Stimulated activated naive CD8-positive, alpha-beta T cell treated with anti-CD3 and anti-CD28 coated beads, Interleukin-15, Interleukin-2, amounts not matched to agents 100 ng/mL and 50 ng/mL, for 24 hours (primary cell): ENCODE data around the gene SGSM1.

Source experiments
- H3K27ac Mint-ChIP-seq: one replicate; pipeline ENCODE4 v1.8.0; 2021; ENCODE audit warnings: mild to moderate bottlenecking, mixed read lengths
- H3K27me3 Mint-ChIP-seq: one replicate; pipeline ENCODE4 v1.8.0; 2021; ENCODE audit warnings: mixed read lengths
- H3K36me3 Mint-ChIP-seq: one replicate; pipeline ENCODE4 v1.8.0; 2021; ENCODE audit warnings: low read depth, mixed read lengths
- H3K4me1 Mint-ChIP-seq: one replicate; pipeline ENCODE4 v1.8.0; 2021; ENCODE audit warnings: low read depth, mixed read lengths
- H3K4me3 Mint-ChIP-seq: one replicate; pipeline ENCODE4 v1.8.0; 2021; ENCODE audit warnings: mild to moderate bottlenecking, mixed read lengths
- H3K9me3 Mint-ChIP-seq: one replicate; pipeline ENCODE4 v1.8.0; 2021; ENCODE audit warnings: mixed read lengths

SGSM1 gene

DNA sequence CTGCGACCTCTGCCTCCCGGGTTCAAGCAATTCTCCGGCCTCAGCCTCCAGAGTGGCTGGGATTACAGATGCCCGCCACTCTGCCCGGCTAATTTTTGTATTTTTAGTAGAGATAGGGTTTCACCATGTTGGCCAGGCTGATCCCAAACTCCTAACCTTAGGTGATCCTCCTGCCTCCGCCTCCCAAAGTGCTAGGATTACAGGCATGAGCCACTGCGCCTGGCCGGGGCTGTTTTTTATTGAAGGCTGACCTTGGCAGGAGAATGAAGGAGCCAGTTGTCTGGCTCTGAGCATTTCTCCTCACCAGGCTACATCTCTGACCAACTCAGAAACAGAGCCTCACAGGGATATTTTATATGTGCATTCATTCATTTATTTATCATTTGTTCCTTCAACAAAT, 148.8 kb downstream of the SGSM1 start:
- H3K36me3 Mint-ChIP-seq = no peaks in the 10 kb centered on the region
- peaks cover 47% of the 10 kb centered on the region for H3K27me3 Mint-ChIP-seq
- no peaks in the 10 kb centered on the region for H3K9me3 Mint-ChIP-seq
- no peak overlapping the region for H3K4me3 Mint-ChIP-seq
- no peak overlapping the region for H3K27ac Mint-ChIP-seq
- H3K4me1 Mint-ChIP-seq = peaks cover 14% of the 10 kb centered on the region

DNA sequence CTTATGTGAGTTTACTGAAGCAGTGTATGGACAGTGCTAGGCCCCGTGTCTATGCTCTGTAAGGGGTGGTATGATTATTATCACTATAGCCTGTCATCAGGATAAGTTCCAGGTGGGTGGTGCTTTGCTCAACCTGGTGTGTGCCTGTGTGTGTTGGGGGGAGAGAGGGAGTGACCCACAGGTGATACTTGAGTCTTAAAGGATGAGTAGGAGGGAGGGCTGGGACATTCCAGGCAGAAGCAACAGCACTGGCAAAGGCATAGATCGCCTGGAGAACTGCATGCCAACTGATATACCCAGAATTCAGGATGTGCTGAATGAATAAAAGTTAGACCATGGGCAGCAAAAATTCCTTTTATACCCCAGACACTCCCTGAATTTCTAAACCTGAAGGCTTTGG, 151.0 kb downstream of the SGSM1 start:
- H3K4me1 Mint-ChIP-seq = peaks cover 10% of the 10 kb centered on the region
- no peak overlapping the region for H3K4me3 Mint-ChIP-seq
- no peaks in the 10 kb centered on the region for H3K36me3 Mint-ChIP-seq
- H3K27ac Mint-ChIP-seq = no peak overlapping the region
- H3K27me3 Mint-ChIP-seq = peaks cover 28% of the 10 kb centered on the region
- H3K9me3 Mint-ChIP-seq = no peaks in the 10 kb centered on the region

DNA sequence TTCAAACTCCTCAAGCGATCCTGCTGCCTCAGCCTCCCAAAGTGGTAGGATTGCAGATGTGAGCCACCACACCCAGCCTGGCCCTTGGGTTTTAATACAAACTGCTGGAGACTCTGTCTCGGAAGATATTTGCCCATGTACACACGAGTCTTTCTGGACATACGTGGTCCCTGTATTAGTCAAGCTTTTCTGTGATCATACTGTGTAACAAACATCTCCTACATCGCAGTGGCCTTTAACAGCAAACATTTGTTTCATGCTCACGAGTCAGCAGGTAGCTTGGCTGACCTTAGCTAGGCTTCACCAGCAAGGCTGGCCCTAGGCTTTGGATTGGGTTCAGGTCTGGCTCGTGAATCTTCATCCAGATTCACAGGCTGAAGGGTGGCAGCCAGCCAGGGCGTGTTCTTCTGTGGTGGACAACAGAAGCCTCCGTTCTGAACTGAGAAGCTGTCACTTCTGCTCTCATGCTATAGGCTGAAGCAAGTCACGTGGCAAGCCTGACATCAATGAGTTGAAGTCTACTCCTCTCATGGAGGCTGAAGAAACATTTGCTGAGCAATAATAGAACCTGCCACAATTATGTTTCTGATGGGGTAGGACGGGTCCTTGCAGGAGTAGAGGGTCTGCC, 155.3 kb downstream of the SGSM1 start:
- Mint-ChIP-seq H3K27me3 (peaks cover 4% of the 10 kb centered on the region), H3K4me3 (no peak overlapping the region), H3K27ac (no peak overlapping the region), H3K4me1 (no peaks in the 10 kb centered on the region), H3K36me3 (no peaks in the 10 kb centered on the region), H3K9me3 (no peaks in the 10 kb centered on the region)

DNA sequence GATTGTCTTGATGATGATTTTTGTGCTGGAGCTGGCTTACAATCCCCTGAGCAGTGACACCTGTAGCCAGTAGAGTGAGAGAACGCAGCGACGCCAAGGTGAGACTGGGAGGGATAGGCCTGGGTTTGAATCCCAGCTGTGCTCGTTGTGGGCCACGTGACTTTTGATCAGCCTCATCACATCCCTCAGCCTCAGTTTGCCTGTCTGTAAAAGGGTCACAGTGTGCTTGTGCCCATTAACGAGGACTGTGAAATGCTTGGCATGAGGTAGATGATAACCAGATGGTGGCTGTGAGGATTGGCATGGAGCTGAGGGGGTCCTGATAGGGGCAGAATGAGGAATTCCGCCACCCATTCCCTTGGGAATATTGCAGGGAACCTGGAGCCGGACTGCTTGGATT, 156.1 kb downstream of the SGSM1 start:
- Mint-ChIP-seq H3K9me3 (no peaks in the 10 kb centered on the region), H3K27me3 (peaks cover under 1% of the 10 kb centered on the region), H3K36me3 (no peaks in the 10 kb centered on the region), H3K27ac (no peak overlapping the region), H3K4me1 (no peaks in the 10 kb centered on the region), H3K4me3 (no peak overlapping the region)

DNA sequence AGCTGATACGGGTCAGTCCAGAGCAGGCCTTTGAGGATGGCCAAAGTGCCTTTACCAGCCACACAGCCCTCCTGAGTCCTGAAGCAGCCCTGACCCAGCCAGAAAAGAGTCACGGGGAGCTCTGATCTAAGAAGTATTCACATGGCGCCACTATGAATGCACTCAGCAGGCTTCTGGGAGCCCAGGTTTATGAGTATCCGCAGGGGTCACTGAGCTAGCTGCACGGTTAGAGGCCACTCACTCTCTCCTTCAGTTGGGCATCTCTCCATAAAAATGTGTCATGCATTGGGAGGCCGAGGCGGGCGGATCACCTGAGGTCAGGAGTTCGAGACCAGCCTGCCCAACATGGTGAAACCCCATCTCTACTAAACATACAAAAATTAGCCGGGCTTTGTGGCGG, 156.8 kb downstream of the SGSM1 start:
- no peaks in the 10 kb centered on the region for H3K4me1 Mint-ChIP-seq
- no peaks in the 10 kb centered on the region for H3K27me3 Mint-ChIP-seq
- no peaks in the 10 kb centered on the region for H3K9me3 Mint-ChIP-seq
- no peaks in the 10 kb centered on the region for H3K36me3 Mint-ChIP-seq
- no peak overlapping the region for H3K4me3 Mint-ChIP-seq
- no peak overlapping the region for H3K27ac Mint-ChIP-seq

DNA sequence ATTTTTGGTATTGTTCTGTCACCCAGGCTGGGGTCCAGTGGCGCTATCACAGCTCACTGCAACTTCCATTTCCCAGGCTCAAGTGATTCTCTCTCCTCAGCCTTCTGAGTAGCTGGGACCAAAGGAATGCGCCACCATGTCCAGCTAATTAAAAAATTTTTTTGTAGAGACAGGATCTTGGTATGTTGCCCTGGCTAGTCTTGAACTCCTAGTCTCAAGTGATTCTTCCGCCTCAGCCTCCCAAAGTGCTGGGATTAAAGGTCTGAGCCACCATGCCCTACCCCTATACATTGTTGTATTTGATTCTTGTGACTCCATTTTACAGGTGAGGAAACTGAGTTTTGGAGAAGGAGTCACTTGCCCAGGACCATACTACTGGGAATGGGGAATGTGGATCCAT, 158.4 kb downstream of the SGSM1 start:
- H3K4me1 Mint-ChIP-seq = no peaks in the 10 kb centered on the region

DNA sequence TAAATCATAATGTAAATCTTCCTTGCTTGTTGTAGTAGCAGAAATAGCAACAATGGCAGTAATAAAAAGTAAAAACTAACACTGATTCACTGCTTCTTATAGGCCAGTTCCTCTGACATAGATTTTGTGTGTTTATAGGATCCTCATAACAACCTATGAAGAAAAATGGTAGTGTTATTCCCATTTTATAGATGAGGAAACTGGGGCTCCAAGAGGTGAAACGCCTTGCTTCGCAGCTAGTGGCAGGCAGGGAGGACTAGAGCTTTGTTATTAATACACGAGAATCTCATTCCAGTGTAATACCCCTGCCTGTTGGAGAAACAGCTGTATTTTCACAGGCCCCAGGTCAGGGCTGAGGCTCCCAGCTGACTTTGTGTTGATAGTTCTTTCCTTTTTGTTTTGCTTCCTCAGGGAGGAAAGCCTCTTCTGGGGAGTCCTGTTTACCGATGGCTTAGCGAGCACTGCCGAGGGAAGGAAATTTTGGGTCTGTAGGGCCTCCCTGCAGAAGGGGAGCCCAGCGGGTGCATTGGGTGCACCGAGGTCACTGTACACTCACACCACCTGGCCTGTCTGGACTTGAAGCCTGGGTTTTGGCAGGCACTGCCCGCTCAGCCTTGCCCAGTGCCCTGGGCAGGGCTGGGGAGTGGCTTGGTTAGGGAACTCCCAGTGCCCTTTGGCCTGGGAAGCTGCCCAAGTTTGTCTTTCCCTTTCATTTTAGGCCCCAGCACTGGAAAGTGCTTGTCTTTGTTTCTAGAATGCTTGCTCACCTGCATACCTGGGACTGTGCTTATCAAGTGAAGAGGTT, 160.0 kb downstream of the SGSM1 start:
- H3K36me3 Mint-ChIP-seq = no peaks in the 10 kb centered on the region
- H3K27ac Mint-ChIP-seq = no peak overlapping the region
- H3K4me3 Mint-ChIP-seq = no peak overlapping the region
- H3K9me3 Mint-ChIP-seq = no peaks in the 10 kb centered on the region
- no peaks in the 10 kb centered on the region for H3K27me3 Mint-ChIP-seq
- no peaks in the 10 kb centered on the region for H3K4me1 Mint-ChIP-seq

More for the DNA sequence above, 158.4 kb downstream of the SGSM1 start:
- H3K36me3 Mint-ChIP-seq = no peaks in the 10 kb centered on the region
- no peak overlapping the region for H3K4me3 Mint-ChIP-seq
- no peak overlapping the region for H3K27ac Mint-ChIP-seq
- no peaks in the 10 kb centered on the region for H3K27me3 Mint-ChIP-seq
- H3K9me3 Mint-ChIP-seq = no peaks in the 10 kb centered on the region

DNA sequence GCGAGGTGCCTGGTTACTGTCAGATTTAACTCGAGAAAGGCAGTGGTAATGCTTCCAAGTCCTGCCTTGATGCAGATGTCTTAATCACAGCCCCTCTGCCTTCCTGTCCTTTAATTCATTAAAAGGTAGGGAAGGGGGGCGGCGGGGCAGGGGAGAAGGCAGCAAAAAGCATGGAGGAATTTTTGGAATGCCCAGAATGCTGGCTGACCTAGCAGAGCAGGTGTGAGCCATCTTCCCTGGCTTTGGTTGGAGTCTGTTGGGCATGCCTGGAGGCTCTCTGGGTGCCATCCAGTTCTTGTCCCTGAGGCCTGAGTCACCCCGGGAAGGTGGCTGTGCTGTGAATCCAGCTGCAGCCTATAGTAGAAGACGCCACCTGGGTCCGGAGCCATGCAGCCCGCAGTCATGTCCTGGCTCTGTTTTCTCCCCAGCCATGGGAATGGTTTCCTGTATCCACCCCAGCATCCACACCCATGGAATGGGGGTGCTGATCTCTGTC, 162.1 kb downstream of the SGSM1 start:
- H3K27me3 Mint-ChIP-seq = peaks cover 4% of the 10 kb centered on the region
- H3K4me1 Mint-ChIP-seq = no peaks in the 10 kb centered on the region
- no peaks in the 10 kb centered on the region for H3K36me3 Mint-ChIP-seq
- no peaks in the 10 kb centered on the region for H3K9me3 Mint-ChIP-seq
- no peak overlapping the region for H3K4me3 Mint-ChIP-seq
- H3K27ac Mint-ChIP-seq = no peak overlapping the region

DNA sequence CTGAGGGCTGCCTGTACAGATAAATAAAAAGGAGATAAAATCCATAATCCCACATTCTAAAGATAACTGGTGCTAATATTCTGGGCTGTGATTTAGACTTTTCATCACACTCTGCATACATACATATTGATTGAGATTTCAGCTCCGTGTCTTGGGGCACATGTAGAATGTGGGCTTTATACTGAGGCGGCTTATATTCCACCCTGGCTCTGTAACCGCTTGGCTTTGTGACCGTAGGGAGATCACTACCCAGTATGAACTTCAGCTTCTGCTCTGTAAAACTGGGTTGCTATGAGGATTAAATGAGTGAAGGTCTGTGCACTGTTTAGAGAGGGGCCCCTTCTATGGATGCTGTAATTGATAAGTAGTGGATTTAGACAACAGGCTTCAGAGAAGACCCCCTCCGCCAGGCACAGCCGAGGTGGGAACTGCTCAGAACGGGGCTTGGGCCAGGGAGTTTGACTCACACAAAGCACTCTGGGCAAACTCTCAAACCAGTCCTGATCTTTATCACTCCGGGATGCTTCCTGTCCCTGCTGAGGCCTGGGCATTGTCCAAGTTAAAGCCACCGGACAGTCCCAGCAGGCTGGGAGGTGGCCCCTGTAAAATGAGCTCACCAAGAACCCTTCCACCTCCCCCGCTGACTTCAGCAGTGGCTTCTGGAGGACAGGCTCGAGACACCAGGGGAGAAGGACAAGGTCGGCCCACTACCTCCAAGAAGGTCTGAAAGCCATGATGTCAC, 163.7 kb downstream of the SGSM1 start:
- no peaks in the 10 kb centered on the region for H3K9me3 Mint-ChIP-seq
- H3K4me3 Mint-ChIP-seq = no peak overlapping the region
- no peaks in the 10 kb centered on the region for H3K36me3 Mint-ChIP-seq
- H3K4me1 Mint-ChIP-seq = no peaks in the 10 kb centered on the region
- H3K27ac Mint-ChIP-seq = no peak overlapping the region
- peaks cover 4% of the 10 kb centered on the region for H3K27me3 Mint-ChIP-seq

DNA sequence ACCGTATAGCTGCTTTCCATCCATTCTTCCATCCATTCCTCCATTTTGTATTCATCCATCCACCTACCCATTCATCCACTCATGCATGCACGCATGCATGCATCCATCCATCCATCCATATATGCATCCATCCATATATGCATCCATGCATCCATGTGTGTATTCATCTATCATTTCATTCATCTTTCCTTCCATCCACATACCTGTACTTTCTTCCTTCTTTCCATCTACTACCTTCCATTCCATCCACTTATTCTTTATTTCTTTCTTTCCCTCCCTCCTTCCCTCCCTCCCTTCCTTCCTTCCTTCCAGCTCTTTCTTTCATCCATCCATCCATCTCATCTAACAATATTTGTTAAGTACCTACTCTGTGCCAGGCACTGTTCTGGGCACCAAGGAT, 166.4 kb downstream of the SGSM1 start:
- H3K27ac Mint-ChIP-seq = no peak overlapping the region
- H3K27me3 Mint-ChIP-seq = peaks cover 4% of the 10 kb centered on the region
- H3K4me1 Mint-ChIP-seq = no peaks in the 10 kb centered on the region
- no peaks in the 10 kb centered on the region for H3K36me3 Mint-ChIP-seq
- no peaks in the 10 kb centered on the region for H3K9me3 Mint-ChIP-seq
- H3K4me3 Mint-ChIP-seq = no peak overlapping the region

DNA sequence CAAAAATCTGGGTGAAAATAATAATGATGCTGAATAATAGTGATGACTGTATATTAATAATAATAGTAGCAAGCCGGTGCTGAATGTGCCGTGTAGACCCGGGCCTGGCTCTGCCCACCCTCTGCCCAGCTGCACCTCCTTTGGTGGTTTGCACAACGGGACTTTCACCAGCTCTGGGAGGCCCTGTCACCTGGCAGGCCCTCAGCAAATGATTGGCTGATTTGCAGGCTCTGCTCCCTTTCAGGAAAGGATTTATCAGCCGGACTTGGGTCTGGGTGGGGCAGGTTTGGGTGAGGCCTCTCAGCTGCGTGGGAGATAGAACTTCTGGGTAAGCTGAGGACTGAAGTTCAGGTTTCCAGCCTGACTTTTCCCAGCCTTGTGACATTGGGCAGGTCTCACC, 167.9 kb downstream of the SGSM1 start:
- no peaks in the 10 kb centered on the region for H3K4me1 Mint-ChIP-seq
- H3K4me3 Mint-ChIP-seq = no peak overlapping the region
- H3K27ac Mint-ChIP-seq = no peak overlapping the region
- no peaks in the 10 kb centered on the region for H3K36me3 Mint-ChIP-seq
- peaks cover 4% of the 10 kb centered on the region for H3K27me3 Mint-ChIP-seq
- H3K9me3 Mint-ChIP-seq = no peaks in the 10 kb centered on the region

DNA sequence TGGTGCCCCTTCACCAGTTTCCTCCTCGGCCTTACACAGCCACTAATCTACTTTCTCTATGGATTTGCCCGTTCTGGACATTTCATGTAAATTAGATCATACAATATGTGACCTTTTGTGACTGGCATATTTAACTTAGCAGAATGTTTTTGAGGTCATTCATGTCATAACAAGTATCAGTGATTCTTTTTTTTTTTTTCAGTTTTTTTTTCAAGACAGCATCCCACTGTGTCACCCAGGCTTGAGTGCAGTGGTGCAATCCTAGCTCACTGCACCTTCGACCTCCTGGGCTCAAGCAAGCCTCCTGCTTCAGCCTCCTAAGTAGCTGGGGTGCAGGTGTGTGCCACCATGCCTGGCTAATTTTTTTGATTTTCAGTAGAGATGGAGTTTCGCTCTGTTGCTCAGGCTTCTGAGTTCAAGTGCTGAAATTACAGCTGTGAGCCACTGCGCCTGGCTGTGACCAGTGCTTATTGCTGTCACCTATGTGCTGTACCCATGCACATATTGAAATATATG, 169.2 kb downstream of the SGSM1 start:
- Mint-ChIP-seq H3K27ac (no peak overlapping the region), H3K36me3 (no peaks in the 10 kb centered on the region), H3K27me3 (peaks cover 4% of the 10 kb centered on the region), H3K9me3 (no peaks in the 10 kb centered on the region), H3K4me1 (no peaks in the 10 kb centered on the region), H3K4me3 (no peak overlapping the region)

DNA sequence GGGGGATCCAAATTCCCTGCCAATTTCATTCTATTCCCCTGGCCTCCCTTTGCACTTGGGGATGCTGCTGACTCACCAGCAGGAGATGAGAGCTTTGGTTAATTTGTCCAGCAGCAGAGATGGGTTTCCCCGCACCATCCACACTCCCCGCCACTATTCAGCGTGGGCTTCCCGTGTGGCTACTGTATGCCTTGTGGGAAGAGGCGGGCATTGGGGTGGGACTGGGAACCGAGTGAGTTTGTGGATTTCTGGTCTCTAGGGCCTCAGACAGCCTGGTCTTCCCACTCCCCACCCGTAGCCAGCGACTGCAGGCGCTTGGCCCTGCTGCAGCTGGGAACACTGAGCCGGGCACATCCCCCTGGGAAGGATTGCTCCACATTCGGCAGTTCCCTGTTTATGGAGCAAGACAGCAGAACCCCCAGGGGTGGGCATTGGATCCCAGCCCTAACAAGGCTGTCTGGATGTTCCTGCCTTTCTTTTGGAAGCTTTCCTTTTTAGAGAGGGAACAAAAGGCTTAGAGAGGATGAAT, 169.9 kb downstream of the SGSM1 start:
- H3K27me3 Mint-ChIP-seq = peaks cover 4% of the 10 kb centered on the region
- H3K36me3 Mint-ChIP-seq = no peaks in the 10 kb centered on the region
- no peak overlapping the region for H3K4me3 Mint-ChIP-seq
- no peak overlapping the region for H3K27ac Mint-ChIP-seq
- H3K9me3 Mint-ChIP-seq = no peaks in the 10 kb centered on the region
- no peaks in the 10 kb centered on the region for H3K4me1 Mint-ChIP-seq

DNA sequence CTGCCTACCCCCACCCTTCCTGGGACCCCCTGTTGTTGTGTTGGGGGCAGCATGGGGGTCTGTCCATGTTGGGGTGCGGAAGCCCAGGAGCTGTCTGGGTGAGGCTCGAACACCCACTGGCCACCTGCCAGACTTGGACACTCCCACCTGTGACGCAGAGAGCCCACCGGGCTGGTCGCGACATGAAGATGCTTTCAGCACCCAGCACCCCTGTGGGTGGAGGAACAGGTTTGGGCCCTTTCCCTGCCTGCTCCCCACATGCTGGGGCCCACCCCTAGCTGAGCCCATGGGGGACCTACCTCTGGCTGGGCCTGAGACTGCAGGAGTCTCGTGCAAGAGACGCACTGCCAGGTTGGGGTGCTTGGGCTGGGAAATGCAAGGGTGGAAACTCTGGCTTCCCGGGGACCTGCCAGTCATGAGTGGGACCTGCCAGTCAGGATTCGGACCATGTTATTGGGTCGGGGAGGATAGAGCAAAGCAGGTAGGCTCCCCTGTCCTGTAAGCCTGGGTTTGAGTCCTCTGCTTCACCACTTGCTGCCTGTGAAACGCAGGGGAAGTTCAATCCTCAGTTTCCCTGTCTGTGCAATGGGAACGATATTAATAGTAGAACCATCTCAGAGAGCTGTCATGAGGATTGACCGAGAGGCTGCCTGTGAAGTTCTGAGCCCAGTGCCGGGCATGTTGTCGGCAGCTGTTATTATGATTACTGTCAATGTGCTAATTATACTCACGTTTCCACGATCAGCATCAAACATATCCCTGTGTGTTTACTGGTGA, 170.6 kb downstream of the SGSM1 start:
- H3K36me3 Mint-ChIP-seq = no peaks in the 10 kb centered on the region
- H3K27ac Mint-ChIP-seq = no peak overlapping the region
- no peaks in the 10 kb centered on the region for H3K9me3 Mint-ChIP-seq
- no peaks in the 10 kb centered on the region for H3K4me1 Mint-ChIP-seq
- peaks cover 4% of the 10 kb centered on the region for H3K27me3 Mint-ChIP-seq
- no peak overlapping the region for H3K4me3 Mint-ChIP-seq
